ENCODE measurements around the gene KRT8.
"Not testable (repeated sequence)": the region's sequence is repeated elsewhere in the genome, so short reads cannot be mapped to it uniquely, and the experiment has no call there.

Gene KRT8

GRCh38 chr12:52874573-52875435 is 30.1 kb downstream of the KRT8 start:
- no peak for DNase-seq (ENCODE audit: low spot score)

GRCh38 chr12:52873832-52874572 is 30.9 kb downstream of the KRT8 start:
- DNase-seq (ENCODE audit: low spot score): peak; percentile 99

- no peak for DNase-seq (ENCODE audit: low spot score)
Observed at GRCh38 chr12:52873513-52873831, 31.4 kb downstream of the KRT8 start.

GRCh38 chr12:52872644-52873389 is 32.1 kb downstream of the KRT8 start:
- DNase-seq (ENCODE audit: low spot score): peak; percentile 44

- peak; percentile 92 for DNase-seq (ENCODE audit: low spot score)
Observed at GRCh38 chr12:52871291-52872039, 33.4 kb downstream of the KRT8 start.

- peak; percentile 75 for DNase-seq (ENCODE audit: low spot score)
Observed at GRCh38 chr12:52870361-52871290, 34.2 kb downstream of the KRT8 start.

- DNase-seq (ENCODE audit: low spot score): no peak
Observed at GRCh38 chr12:52867642-52868041, 37.2 kb downstream of the KRT8 start.

GRCh38 chr12:52867152-52867551 is 37.7 kb downstream of the KRT8 start:
- no peak for DNase-seq (ENCODE audit: low spot score)

GRCh38 chr12:52865090-52865944 is 39.6 kb downstream of the KRT8 start:
- peak; percentile 85 for DNase-seq (ENCODE audit: low spot score)

- DNase-seq (ENCODE audit: low spot score): no peak
Observed at GRCh38 chr12:52862023-52862422, 42.9 kb downstream of the KRT8 start.

GRCh38 chr12:52861511-52861910 is 43.4 kb downstream of the KRT8 start:
- DNase-seq (ENCODE audit: low spot score): no peak

GRCh38 chr12:52860102-52860823 is 44.6 kb downstream of the KRT8 start:
- peak; percentile 52 for DNase-seq (ENCODE audit: low spot score)

- no peak for DNase-seq (ENCODE audit: low spot score)
Observed at GRCh38 chr12:52857500-52857899, 47.4 kb downstream of the KRT8 start.

GRCh38 chr12:52856787-52857186 is 48.1 kb downstream of the KRT8 start:
- DNase-seq (ENCODE audit: low spot score): no peak

- DNase-seq (ENCODE audit: low spot score): not testable (repeated sequence)
Observed at GRCh38 chr12:52856077-52856476, 48.8 kb downstream of the KRT8 start.

GRCh38 chr12:52851787-52852186 is 53.1 kb downstream of the KRT8 start:
- DNase-seq (ENCODE audit: low spot score): no peak

GRCh38 chr12:52850681-52851080 is 54.2 kb downstream of the KRT8 start:
- no peak for DNase-seq (ENCODE audit: low spot score)

- DNase-seq (ENCODE audit: low spot score): no peak
Observed at GRCh38 chr12:52849511-52849910, 55.4 kb downstream of the KRT8 start.

GRCh38 chr12:52848661-52849255 is 56.1 kb downstream of the KRT8 start, which contains the start of gene KRT78:
Gene KRT78, minus strand, starts transcription at chr12:52848994. Its CDS starts 64 bp downstream, at chr12:52848930.
- no peak for DNase-seq (ENCODE audit: low spot score)
